ENCODE results near the gene DNAJC25. TPM values are rescaled to one million over a fixed set of nuclear protein-coding genes. Genes with fewer than 3 reads are reported as not detected.

Gene DNAJC25
- total and polyA plus RNA-seq, 2 of the 8 experiments (the other 6 are each of a cell fraction or from before 2014, with no cell fraction given), result 2.7 to 6.2 TPM

DNA sequence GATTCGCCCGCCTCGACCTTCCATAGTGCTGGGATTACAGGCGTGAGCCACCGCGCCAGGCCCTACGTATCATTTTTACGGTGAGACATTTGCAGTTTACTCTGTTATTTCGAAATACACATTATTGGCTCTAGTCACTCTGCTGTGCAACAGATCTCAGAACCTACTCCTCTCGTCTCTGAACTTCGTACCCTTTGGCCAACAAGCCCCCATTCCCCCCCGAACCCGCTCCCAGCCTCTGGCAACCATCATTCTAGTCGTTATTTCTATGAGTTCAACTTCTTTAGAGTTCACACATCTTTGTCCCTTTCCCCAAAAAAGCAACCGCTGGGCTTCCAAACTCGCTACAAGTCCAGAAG is 32.4 kb upstream of the DNAJC25 start:
- no peak overlapping the region for H3K56ac ChIP-seq (replicated peaks; ENCODE audit: insufficient read length, low read depth, low read length)
- no peak overlapping the region for H4K91ac ChIP-seq (replicated peaks; ENCODE audit: insufficient read length, low read length)
- H3K23me2 ChIP-seq (ENCODE audit: low read depth, low read length), result peaks cover 17% of the 10 kb centered on the region
- peak overlapping the region in 2 of 4 experiments; percentile 25 to 43; a peak in 3 of 7 replicates for H3K9ac ChIP-seq (replicated peaks in 1 of 4; ENCODE audit: extremely low read depth in 1 of 4, low read depth in 3 of 4, low read length in 3 of 4)
- H4K20me1 ChIP-seq (replicated peaks in 1 of 2; ENCODE audit: control insufficient read depth in 1 of 2, insufficient read depth in 2 of 2, low read length in 2 of 2), result no peaks in the 10 kb centered on the region
- H3K79me2 ChIP-seq (ENCODE audit: control insufficient read depth in 1 of 2, insufficient read depth in 2 of 2, low read length in 2 of 2), result no peaks in the 10 kb centered on the region
- FAIRE-seq, result no peak
- H3K79me1 ChIP-seq (ENCODE audit: low read depth, low read length), result no peaks in the 10 kb centered on the region
- no peak for TF ChIP-seq RAD21 (IDR thresholded peaks at IDR 0.05 in 1 of 2, conservative IDR thresholded peaks at IDR 0.05 in 1 of 2; ENCODE audit: low read depth in 2 of 2, low read length in 2 of 2)
- no peak for TF ChIP-seq CHD2 (IDR thresholded peaks at IDR 0.05; ENCODE audit: low read length)
- TF ChIP-seq PHF8 (conservative IDR thresholded peaks at IDR 0.05; ENCODE audit: low read depth, low read length), result no peak
- TF ChIP-seq NRF1 (IDR thresholded peaks at IDR 0.05; ENCODE audit: low read depth, low read length), result no peak
- no peak for TF ChIP-seq CEBPB (IDR thresholded peaks at IDR 0.05; ENCODE audit: low read depth, low read length)
- DNase-seq (ENCODE audit: low read depth in 1 of 2, low spot score in 2 of 2), result no peak
- peak overlapping the region; percentile 74; the same call in 1 of the 2 replicates for H2AFZ ChIP-seq (ENCODE audit: low read length)
- peaks cover 0 to 12% (median 7%) of the 10 kb centered on the region in 4 experiments; a peak in 5 of 8 replicates for H3K36me3 ChIP-seq (ENCODE audit: control insufficient read depth in 2 of 4, insufficient read depth in 4 of 4, low read length in 3 of 4)
- H3K4me3 ChIP-seq (ENCODE audit: extremely low read depth in 1 of 4, insufficient read depth in 2 of 4, low read depth in 3 of 4, low read length in 4 of 4), result peak overlapping the region; percentile 42 to 99 (median 80)
- no peak overlapping the region for H2BK12ac ChIP-seq (ENCODE audit: low read depth, low read length)
- no peak overlapping the region for H3K4ac ChIP-seq (replicated peaks; ENCODE audit: insufficient read length, low read depth, low read length)
- no peak overlapping the region for H3K18ac ChIP-seq (ENCODE audit: extremely low read depth, low read length)
- H3K4me1 ChIP-seq (replicated peaks in 1 of 4; ENCODE audit: control insufficient read depth in 3 of 4, insufficient read depth in 4 of 4, low read length in 3 of 4), result no peaks in the 10 kb centered on the region
- no peak overlapping the region for H2AK5ac ChIP-seq (ENCODE audit: low read depth, low read length)
- no peak overlapping the region for H2BK120ac ChIP-seq (replicated peaks; ENCODE audit: low read depth, low read length)
- no peak overlapping the region for H4K5ac ChIP-seq (ENCODE audit: insufficient read length, low read depth, low read length)
- H3K9me3 ChIP-seq (ENCODE audit: insufficient read depth in 2 of 2, low read depth in 1 of 2, low read length in 1 of 2), result no peaks in the 10 kb centered on the region
- H4K8ac ChIP-seq (ENCODE audit: extremely low read depth, insufficient read depth, low read length), result no peak overlapping the region
- H3K4me2 ChIP-seq (ENCODE audit: insufficient read depth in 1 of 2, low read depth in 2 of 2, low read length in 2 of 2), result peak overlapping the region; percentile 84 to 95
- 4% methylated on average over 16 of the region's 16 CpGs; no CpG with 5 or more reads in 1 of the 2 experiments for WGBS, 2 experiments (ENCODE audit: extremely low coverage in 1 of 2, insufficient coverage in 1 of 2, insufficient read length in 1 of 2, insufficient replicate concordance in 2 of 2, low coverage in 1 of 2, low lambda C conversion rate in 2 of 2, missing lambda C conversion rate in 1 of 2)
- no peak overlapping the region for H3K27ac ChIP-seq (ENCODE audit: low read depth, low read length)
- CTCF ChIA-PET (ENCODE audit: partially characterized antibody), result interaction anchor here (0.8 to 3.1 kb wide), 27 partner anchors 9 to 476 kb away, joined by 3 to 42 read pairs (median 4); partner anchors contain the start of gene DNAJC25
- H2BK15ac ChIP-seq (ENCODE audit: low read length), result no peak overlapping the region
- H2BK5ac ChIP-seq (ENCODE audit: low read depth, low read length), result no peak overlapping the region
- POLR2A ChIA-PET (ENCODE audit: partially characterized antibody), result interaction anchor here (1.0 to 3.7 kb wide), 6 partner anchors 15 to 101 kb away, joined by 3 to 27 read pairs (median 4); partner anchors contain the start of gene DNAJC25
- no peak overlapping the region for H3K23ac ChIP-seq (ENCODE audit: insufficient read length)
- H3K27me3 ChIP-seq (replicated peaks in 1 of 4; ENCODE audit: control insufficient read depth in 3 of 4, extremely low read depth in 1 of 4, insufficient read depth in 3 of 4, low read length in 3 of 4), result peaks cover 0 to 7% (median 5%) of the 10 kb centered on the region in 4 experiments; a peak in 2 of 7 replicates
- no peak overlapping the region for H2BK20ac ChIP-seq (ENCODE audit: low read length)
- H3K14ac ChIP-seq (ENCODE audit: insufficient read length), result no peak overlapping the region
